Dendritic cell treated with granulocyte-macrophage colony-stimulating factor and Interleukin-4, amounts not matched to agents 40 ng/mL and 50 ng/mL, for 4 days (primary cell): ENCODE data around the gene RAPGEF1.

ENCODE experiments used
- H3K27ac Mint-ChIP-seq: one replicate; pipeline ENCODE4 v1.8.0; 2022; ENCODE audit warnings: mild to moderate bottlenecking, mixed read lengths
- H3K27me3 Mint-ChIP-seq: one replicate; pipeline ENCODE4 v1.8.0; 2022; ENCODE audit warnings: mild to moderate bottlenecking, mixed read lengths
- H3K36me3 Mint-ChIP-seq: one replicate; pipeline ENCODE4 v1.8.0; 2022; ENCODE audit warnings: low read depth, mixed read lengths
- H3K4me1 Mint-ChIP-seq: one replicate; pipeline ENCODE4 v1.8.0; 2022; ENCODE audit warnings: low read depth, mixed read lengths
- H3K4me3 Mint-ChIP-seq: one replicate; pipeline ENCODE4 v1.8.0; 2022; ENCODE audit warnings: mild to moderate bottlenecking, moderate library complexity, mixed read lengths
- H3K9me3 Mint-ChIP-seq: one replicate; pipeline ENCODE4 v1.8.0; 2022; ENCODE audit warnings: mixed read lengths
- intact Hi-C: fragments of 100-400 bp; cut with micrococcal nuclease; formaldehyde crosslinking; loops from one replicate; pipeline ENCODE4 v1.15.0; 2022

Gene RAPGEF1

DNA sequence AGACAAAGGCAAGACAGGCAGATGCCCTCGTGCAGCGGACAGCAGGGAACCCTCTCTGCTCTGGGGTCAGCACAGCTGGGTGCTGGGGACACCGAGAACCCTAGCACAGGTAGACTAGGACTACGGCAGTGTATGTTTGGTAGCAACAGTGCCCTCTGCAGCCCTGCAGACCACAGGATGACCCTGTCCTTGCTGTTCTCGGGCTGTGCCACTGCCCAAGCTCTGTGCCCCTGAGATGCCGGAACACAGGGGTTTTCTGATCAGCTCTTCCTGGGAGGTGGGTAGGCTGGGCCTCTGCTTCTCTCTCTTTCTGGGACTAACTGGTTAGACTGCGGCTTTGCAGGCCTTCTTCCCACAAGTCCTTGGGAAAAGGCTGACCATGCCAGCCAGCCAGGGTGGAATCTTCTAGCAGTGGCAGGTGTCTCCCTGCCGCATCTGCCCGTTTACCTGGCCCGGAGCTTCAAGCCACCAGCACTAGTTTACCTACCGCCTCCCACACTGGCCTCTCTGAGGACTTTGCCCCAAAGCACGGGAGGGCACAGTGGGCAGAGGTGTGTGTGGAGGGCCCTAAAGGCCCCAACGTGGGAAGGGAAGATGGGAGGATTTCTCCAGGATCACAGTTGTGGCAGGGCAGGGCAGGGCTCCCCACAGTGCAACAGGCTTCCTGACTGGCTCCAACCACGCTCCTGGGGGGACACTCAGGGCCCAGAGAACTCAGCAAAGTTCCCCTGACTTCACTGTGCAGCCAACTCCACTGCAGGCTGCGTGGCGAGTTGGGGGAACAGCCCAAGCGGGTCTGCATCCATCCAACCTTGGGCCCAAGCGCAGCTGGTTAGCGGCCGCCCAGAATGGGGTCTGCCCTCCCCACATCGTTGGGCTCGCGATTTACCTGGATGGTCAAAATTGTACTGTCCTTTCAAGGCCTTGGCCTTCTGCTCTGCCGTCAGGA lies 210.0 kb downstream of the RAPGEF1 start:
- peak overlapping the region; percentile 72 for H3K4me3 Mint-ChIP-seq
- H3K9me3 Mint-ChIP-seq = no peaks in the 10 kb centered on the region
- peaks cover 8% of the 10 kb centered on the region for H3K27me3 Mint-ChIP-seq
- intact Hi-C loops = no loop called here
- H3K36me3 Mint-ChIP-seq = no peaks in the 10 kb centered on the region
- peaks cover 22% of the 10 kb centered on the region for H3K4me1 Mint-ChIP-seq
- H3K27ac Mint-ChIP-seq = peak overlapping the region; percentile 65

DNA sequence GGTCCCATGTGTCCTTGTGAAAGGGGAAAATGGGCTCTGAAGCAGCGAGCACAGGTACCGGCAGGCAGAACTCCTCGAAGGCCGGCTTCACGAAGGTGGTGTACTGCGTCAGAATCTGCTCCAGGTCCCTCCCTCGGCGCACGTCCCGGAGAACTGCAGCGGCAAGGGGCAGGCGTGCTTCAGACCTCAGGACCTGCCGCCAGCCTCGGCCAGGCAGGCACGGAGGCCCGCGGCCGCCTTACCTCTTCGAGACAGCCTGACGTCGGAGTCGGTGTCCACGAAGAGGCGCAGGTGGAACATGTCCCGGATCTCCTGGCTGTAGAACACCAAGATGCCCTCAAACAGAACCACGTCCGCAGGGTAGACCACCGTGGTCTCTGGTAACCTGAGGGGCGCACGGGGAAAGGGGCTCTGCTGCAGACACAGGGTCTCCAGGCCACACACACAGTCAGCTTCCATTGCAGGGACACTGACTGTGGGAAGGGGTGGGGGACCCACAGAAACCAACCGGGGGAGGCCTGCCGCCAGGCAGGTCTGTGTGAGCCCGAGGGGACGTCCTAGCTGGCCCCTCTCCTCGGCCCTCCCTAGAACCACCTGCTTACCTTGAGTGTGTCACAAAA lies 210.9 kb downstream of the RAPGEF1 start:
- Mint-ChIP-seq H3K4me1 (peaks cover 22% of the 10 kb centered on the region), H3K27me3 (no peaks in the 10 kb centered on the region), H3K4me3 (no peak overlapping the region), H3K36me3 (no peaks in the 10 kb centered on the region), H3K27ac (peak overlapping the region; percentile 19), H3K9me3 (no peaks in the 10 kb centered on the region)
- intact Hi-C loops = loop anchor here (1.0 kb wide), 1 partner anchor 26 kb away; no protein-coding TSS in a partner anchor

DNA sequence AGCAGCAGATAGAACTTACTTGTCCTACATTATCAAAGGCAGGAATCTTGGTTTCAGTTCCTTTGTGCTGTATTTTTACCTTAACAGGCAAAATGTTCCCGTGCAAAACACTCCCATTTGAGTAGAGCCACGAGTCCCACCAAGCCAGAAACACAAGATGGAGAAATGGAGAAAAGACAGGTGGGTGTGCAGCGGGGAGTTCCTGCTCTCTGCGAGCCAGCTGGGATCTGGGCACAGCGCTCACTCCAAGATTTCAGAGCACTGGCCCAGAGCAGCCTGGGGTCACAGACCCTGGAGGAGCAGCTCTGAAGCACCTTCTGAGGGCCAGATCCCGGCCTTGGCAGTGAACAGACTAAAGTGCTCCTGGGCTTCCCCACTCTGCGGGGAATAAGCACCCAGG lies 211.7 kb downstream of the RAPGEF1 start:
- Mint-ChIP-seq H3K4me1 (peaks cover 22% of the 10 kb centered on the region), H3K4me3 (no peak overlapping the region), H3K27me3 (no peaks in the 10 kb centered on the region), H3K27ac (peak overlapping the region; percentile 19), H3K36me3 (no peaks in the 10 kb centered on the region), H3K9me3 (no peaks in the 10 kb centered on the region)
- intact Hi-C loops = loop anchor here (1.0 kb wide), 1 partner anchor 25 kb away; no protein-coding TSS in a partner anchor
